GM12873 (cell line): ENCODE results near the gene ADARB1.

Experiments
- CTCF ChIP-seq: IDR thresholded peaks from 2 replicates; pipeline ENCODE4 v1.5.1; 2012; ENCODE audit warnings: low read depth, mild to moderate bottlenecking, moderate library complexity, low read length, control low read depth; ENCODE audit not compliant: insufficient read depth; ENCODE audit errors: missing control alignments

ADARB1 gene

GRCh38 chr21:45266518-45267389 lies 192.4 kb downstream of the ADARB1 start:
- no peak for TF ChIP-seq CTCF

- TF ChIP-seq CTCF: no peak
These were observed 193.0 kb downstream of the ADARB1 start for GRCh38 chr21:45267390-45267760.

- no peak for TF ChIP-seq CTCF
These were observed 195.5 kb downstream of the ADARB1 start for GRCh38 chr21:45269861-45270260.

GRCh38 chr21:45270306-45270821 lies 196.0 kb downstream of the ADARB1 start:
- TF ChIP-seq CTCF: no peak
